GM18951 (cell line): ENCODE results near the gene ITGBL1.

ENCODE experiments used
- POLR2A ChIP-seq: IDR thresholded peaks from 4 replicates; pipeline ENCODE4 v1.6.1; 2011; ENCODE audit warnings: mild to moderate bottlenecking; ENCODE audit not compliant: insufficient read length, insufficient read depth; ENCODE audit errors: extremely low read depth
- in situ Hi-C: fragments of 300-500 bp; cut with MboI; formaldehyde crosslinking; loops from one replicate; pipeline ENCODE4 v1.12.0; 2022; ENCODE audit warnings: low sequenced_read_pairs, mixed read lengths, inconsistent platforms; ENCODE audit not compliant: unreplicated experiment

Gene ITGBL1

GRCh38 chr13:101569807-101570206 lies 117.3 kb downstream of the ITGBL1 start:
- TF ChIP-seq POLR2A: no peak
- in situ Hi-C loops: no loop called here

- no peak for TF ChIP-seq POLR2A
- in situ Hi-C loops: no loop called here
These were observed 117.9 kb downstream of the ITGBL1 start for GRCh38 chr13:101570410-101570809.

GRCh38 chr13:101572456-101572855 lies 120.0 kb downstream of the ITGBL1 start:
- no peak for TF ChIP-seq POLR2A

GRCh38 chr13:101575581-101575980 lies 123.1 kb downstream of the ITGBL1 start:
- no peak for TF ChIP-seq POLR2A
- in situ Hi-C loops: no loop called here

More at GRCh38 chr13:101572456-101572855, 120.0 kb downstream of the ITGBL1 start:
- in situ Hi-C loops: no loop called here

- in situ Hi-C loops: no loop called here
- no peak for TF ChIP-seq POLR2A
These were observed 124.0 kb downstream of the ITGBL1 start for GRCh38 chr13:101576455-101576854.

GRCh38 chr13:101576977-101577376 lies 124.5 kb downstream of the ITGBL1 start:
- TF ChIP-seq POLR2A: no peak
- in situ Hi-C loops: no loop called here

GRCh38 chr13:101579281-101579802 lies 126.9 kb downstream of the ITGBL1 start:
- in situ Hi-C loops: no loop called here

GRCh38 chr13:101584331-101584730 lies 131.9 kb downstream of the ITGBL1 start:
- TF ChIP-seq POLR2A: no peak
- in situ Hi-C loops: no loop called here

More at GRCh38 chr13:101579281-101579802, 126.9 kb downstream of the ITGBL1 start:
- no peak for TF ChIP-seq POLR2A

GRCh38 chr13:101590479-101590878 lies 138.0 kb downstream of the ITGBL1 start:
- no peak for TF ChIP-seq POLR2A
- in situ Hi-C loops: no loop called here

GRCh38 chr13:101594936-101595335 lies 142.5 kb downstream of the ITGBL1 start:
- TF ChIP-seq POLR2A: no peak
- in situ Hi-C loops: no loop called here

GRCh38 chr13:101596803-101597202 lies 144.3 kb downstream of the ITGBL1 start:
- no peak for TF ChIP-seq POLR2A
- in situ Hi-C loops: no loop called here

- in situ Hi-C loops: no loop called here
These were observed 159.3 kb downstream of the ITGBL1 start for GRCh38 chr13:101611491-101612475.

GRCh38 chr13:101612735-101613134 lies 160.3 kb downstream of the ITGBL1 start:
- TF ChIP-seq POLR2A: no peak
- in situ Hi-C loops: no loop called here

More at GRCh38 chr13:101611491-101612475, 159.3 kb downstream of the ITGBL1 start:
- TF ChIP-seq POLR2A: no peak

GRCh38 chr13:101614491-101614890 lies 162.0 kb downstream of the ITGBL1 start:
- no peak for TF ChIP-seq POLR2A
- in situ Hi-C loops: no loop called here
